Measurements from ENCODE around the gene LPCAT1. TPM values are rescaled to one million over a fixed set of nuclear protein-coding genes. Genes with fewer than 3 reads are reported as not detected.

The LPCAT1 gene
- total and polyA plus RNA-seq, 2 donors (not counting 3 experiments of a cell fraction or from before 2014, with no cell fraction given), result 28.9 to 57.2 TPM

DNA sequence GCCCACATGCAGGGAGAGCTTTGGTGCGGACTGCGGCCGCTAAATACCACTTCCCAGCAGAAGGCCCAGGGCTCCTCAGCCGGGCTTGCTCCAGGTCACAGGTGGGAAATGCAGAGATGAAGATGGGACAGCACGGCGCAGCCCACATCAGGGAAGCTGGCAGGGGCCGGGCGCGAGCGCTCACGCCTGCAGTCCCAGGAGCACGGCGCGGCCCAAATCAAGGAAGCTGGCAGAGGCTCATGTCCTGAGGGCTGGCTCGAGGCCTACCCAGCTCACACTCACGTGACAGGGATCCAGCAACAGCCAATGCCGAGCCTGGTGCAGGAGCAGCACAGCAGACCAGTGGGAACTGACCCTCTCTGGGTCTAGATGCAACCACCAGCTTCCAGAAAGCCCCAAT is 16.3 kb downstream of the LPCAT1 start:
- intact Hi-C loops (cut with micrococcal nuclease), result no loop called here
- no peak for FAIRE-seq

More for the DNA sequence above, 16.3 kb downstream of the LPCAT1 start:
- CTCF ChIA-PET, result interaction anchor here (1.3 kb wide), 1 partner anchor 15 kb away, joined by 4 read pairs; no protein-coding TSS in a partner anchor
- peaks cover 91% of the 10 kb centered on the region for H3K79me2 ChIP-seq (ENCODE audit: control insufficient read depth, insufficient read depth, low read length)
- TF ChIP-seq EZH2 (IDR thresholded peaks at IDR 0.05; ENCODE audit: borderline replicate concordance, low read depth, low read length, severe bottlenecking), result no peak
- TF ChIP-seq POLR2AphosphoS5 (IDR thresholded peaks at IDR 0.05; ENCODE audit: insufficient read depth, low read depth, low read length), result no peak
- no peak for TF ChIP-seq JUN (IDR thresholded peaks at IDR 0.05; ENCODE audit: borderline replicate concordance, insufficient read depth, insufficient read length, low read depth)
- TF ChIP-seq MYC (IDR thresholded peaks at IDR 0.05; ENCODE audit: low read depth, low read length), result no peak
- TF ChIP-seq, protein P1, sequence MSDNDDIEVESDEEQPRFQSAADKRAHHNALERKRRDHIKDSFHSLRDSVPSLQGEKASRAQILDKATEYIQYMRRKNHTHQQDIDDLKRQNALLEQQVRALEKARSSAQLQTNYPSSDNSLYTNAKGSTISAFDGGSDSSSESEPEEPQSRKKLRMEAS (IDR thresholded peaks at IDR 0.05; ENCODE audit: insufficient read depth, insufficient read length), result no peak
- no peak for TF ChIP-seq POLR2A (IDR thresholded peaks at IDR 0.05; ENCODE audit: low read depth, low read length)
- no peak for TF ChIP-seq FOS (IDR thresholded peaks at IDR 0.05; ENCODE audit: borderline replicate concordance, insufficient read depth, low read length)
- TF ChIP-seq, protein P2, sequence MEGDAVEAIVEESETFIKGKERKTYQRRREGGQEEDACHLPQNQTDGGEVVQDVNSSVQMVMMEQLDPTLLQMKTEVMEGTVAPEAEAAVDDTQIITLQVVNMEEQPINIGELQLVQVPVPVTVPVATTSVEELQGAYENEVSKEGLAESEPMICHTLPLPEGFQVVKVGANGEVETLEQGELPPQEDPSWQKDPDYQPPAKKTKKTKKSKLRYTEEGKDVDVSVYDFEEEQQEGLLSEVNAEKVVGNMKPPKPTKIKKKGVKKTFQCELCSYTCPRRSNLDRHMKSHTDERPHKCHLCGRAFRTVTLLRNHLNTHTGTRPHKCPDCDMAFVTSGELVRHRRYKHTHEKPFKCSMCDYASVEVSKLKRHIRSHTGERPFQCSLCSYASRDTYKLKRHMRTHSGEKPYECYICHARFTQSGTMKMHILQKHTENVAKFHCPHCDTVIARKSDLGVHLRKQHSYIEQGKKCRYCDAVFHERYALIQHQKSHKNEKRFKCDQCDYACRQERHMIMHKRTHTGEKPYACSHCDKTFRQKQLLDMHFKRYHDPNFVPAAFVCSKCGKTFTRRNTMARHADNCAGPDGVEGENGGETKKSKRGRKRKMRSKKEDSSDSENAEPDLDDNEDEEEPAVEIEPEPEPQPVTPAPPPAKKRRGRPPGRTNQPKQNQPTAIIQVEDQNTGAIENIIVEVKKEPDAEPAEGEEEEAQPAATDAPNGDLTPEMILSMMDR (IDR thresholded peaks at IDR 0.05; ENCODE audit: extremely low read depth in 1 of 2, insufficient read depth in 1 of 2, low read depth in 1 of 2, low read length in 2 of 2), result no peak
- TF ChIP-seq GATA2 (IDR thresholded peaks at IDR 0.05; ENCODE audit: insufficient read depth, insufficient read length, low read depth, low read length), result no peak
- H3K9me1 ChIP-seq (replicated peaks; ENCODE audit: control insufficient read depth, extremely low read depth, insufficient read depth, low read length), result no peaks in the 10 kb centered on the region
- no peak overlapping the region for H2AFZ ChIP-seq (ENCODE audit: low read depth, low read length)
- no peaks in the 10 kb centered on the region for H3K9me3 ChIP-seq (replicated peaks; ENCODE audit: control insufficient read depth, insufficient read depth, low read length)
- DNase-seq (ENCODE audit: low read depth, low spot score), result no peak
- no TSS peak for BruUV-seq (replicated peaks)
- peaks cover 0 to 10% of the 10 kb centered on the region in 2 experiments for H3K36me3 ChIP-seq (ENCODE audit: control insufficient read depth in 2 of 2, extremely low read depth in 1 of 2, insufficient read depth in 2 of 2, low read length in 2 of 2)
- POLR2A ChIA-PET, result no interaction called here
- no peak overlapping the region for H3K4me3 ChIP-seq (replicated peaks in 1 of 3; ENCODE audit: insufficient read depth in 1 of 3, low read depth in 1 of 3, low read length in 3 of 3)
- H3K27me3 ChIP-seq (ENCODE audit: control insufficient read depth in 2 of 2, insufficient read depth in 2 of 2, low read length in 2 of 2), result no peaks in the 10 kb centered on the region
- H3K4me1 ChIP-seq (ENCODE audit: control insufficient read depth, extremely low read depth, insufficient read depth, low read length), result no peaks in the 10 kb centered on the region
- no peak overlapping the region for H3K4me2 ChIP-seq (ENCODE audit: insufficient read depth, low read length)
- H4K20me1 ChIP-seq (replicated peaks; ENCODE audit: control insufficient read depth, extremely low read depth, insufficient read depth, low read length), result peaks cover 2% of the 10 kb centered on the region
- H3K9ac ChIP-seq (replicated peaks; ENCODE audit: extremely low read depth, insufficient read depth, low read length), result no peak overlapping the region
- dilution Hi-C loops (cut with MboI; ENCODE audit: extremely low pct_ligation_motif_present, low sequenced_read_pairs), result no loop called here
- H3K27ac ChIP-seq (ENCODE audit: insufficient read depth, low read depth, low read length), result no peak overlapping the region
